GM21367 (cell line): ENCODE measurements around the gene DHRS4.

Source experiments
- ATAC-seq: cut with Tn5 transposase; IDR thresholded peaks from one replicate; pipeline ENCODE4 v1.9.1; 2021; ENCODE audit not compliant: unreplicated experiment

The DHRS4 gene

DNA sequence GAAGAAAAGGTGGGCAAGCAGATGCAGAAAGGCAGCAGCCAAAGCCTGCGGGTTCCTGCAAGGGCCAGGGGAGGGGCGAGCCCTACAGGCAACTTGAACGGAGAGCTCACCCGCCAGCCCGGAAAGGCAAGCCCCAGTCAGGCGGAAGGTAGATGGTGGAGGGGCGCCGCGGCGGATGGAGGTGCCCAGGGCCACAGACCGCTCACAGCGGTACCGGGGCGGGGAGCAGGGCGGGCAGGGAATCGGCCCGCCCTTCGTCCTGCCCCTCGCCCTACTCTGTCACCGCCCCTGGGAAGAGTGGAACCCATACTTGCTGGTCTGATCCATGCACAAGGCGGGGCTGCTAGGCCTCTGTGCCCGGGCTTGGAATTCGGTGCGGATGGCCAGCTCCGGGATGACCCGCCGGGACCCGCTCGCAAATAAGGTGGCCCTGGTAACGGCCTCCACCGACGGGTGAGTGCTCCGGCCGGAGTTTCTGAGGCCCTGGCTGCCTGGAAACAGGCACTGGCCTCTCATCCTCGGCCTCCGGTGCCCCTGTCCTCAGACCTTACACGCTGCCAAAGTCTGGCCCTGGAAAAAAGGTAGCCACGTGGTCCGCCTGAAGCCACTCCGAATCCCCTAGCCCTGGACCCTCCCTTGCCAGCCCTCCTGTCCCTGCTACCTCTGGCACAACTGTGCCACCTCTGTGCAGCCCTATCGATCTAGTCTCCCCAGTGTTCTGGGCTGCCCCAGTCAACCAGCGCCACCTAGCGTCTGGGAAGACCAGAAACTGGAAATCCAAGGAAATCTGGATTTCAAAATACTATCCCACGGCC, at the start of gene DHRS4:
TSS of gene DHRS4 (plus strand) at position 307 of the 815 bp plus-strand sequence. CDS start at position 326, 19 bp downstream.
- ATAC-seq = peak; percentile 85

DNA sequence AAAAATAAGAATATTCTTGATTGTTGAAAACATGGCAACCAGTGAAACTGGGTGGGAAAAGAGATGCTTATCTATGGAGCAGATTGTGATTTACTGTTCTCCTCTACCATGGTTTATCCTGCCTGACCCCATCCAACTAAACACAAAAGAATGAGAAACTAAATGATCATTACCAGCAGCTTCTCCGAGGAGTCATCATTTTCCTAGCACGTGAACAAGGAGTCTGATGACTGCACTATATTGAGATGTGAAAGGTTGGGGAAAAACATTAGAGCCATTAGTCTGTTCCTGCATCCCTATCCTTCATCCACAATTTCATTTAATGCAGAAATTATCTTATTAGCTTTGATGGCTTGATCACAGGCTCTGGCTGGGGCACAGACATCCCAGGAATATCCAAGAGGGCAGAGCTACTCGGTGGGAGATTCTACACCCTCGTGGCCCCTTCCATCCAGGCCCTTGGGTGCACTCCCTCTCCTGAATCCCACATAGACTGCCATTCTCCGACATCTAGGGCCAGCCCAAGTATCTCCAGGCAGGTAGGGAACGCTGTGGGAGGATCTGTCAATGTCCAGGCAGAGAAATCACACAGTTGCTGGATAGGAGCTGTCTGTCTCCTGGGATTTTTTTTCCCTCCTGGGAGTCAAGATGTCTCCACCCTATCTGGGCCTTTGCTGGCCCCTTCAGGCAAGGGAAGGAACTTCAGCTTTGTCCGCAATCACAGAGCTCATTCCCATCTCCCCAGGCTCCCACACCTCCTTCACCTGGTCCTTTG, 43.3 kb upstream of the DHRS4 start:
- ATAC-seq = no peak

DNA sequence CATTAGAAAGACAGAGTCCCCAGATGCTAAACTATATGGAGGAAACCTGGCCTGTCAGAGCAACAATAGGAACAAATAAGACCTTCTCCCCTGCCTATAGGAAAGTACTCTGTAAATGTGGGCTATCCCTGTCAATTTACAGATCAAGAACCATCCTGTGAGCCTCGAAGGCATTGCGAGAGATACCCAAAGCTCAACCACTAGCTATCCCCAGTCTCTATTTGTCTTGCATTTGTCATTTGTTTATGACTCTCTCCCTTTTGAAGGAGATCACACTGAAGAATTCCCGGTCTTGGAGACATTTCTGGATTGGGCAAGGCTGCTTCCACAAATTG, 42.7 kb upstream of the DHRS4 start:
- ATAC-seq = no peak

DNA sequence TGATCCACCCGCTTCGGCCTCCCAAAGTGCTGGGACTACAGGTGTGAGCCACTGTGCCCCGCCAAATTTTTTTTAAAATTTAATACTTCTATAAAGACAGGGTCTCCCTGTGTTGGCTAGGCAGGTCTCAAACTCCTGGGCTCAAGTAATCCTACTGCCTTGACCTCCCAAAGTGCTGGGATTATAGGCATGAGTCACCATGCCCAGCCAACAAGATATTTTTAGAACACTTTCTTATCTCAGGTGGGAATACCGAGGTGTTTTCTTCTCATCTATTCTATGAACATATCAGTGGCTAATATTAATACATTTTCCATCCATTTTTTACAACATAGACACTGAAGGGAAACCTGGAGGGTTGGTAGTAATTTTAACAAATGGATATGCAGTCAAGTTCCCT, 38.0 kb upstream of the DHRS4 start:
- no peak for ATAC-seq

DNA sequence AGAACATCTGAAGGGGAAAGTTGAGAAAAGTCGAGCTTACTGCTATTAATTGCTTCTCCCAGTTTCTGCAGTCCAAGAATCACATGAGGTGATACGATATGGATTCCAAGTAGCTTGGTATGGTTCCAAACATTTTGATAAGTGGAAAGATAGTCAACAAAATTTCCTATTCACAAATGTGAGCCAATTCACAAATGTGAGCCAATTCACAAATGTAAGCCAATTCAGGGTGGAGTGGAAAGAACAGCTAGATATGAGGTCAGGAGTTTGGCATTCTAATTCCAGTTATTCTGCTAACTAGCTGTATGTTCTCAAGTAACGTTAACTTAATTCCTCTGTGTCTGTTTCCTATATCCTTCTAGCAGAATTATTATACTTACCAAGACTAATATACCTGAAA, 37.6 kb upstream of the DHRS4 start:
- ATAC-seq = no peak

GRCh38 chr14:23916446-23916845, 37.1 kb upstream of the DHRS4 start:
- ATAC-seq = no peak

GRCh38 chr14:23922545-23922944, 31.0 kb upstream of the DHRS4 start:
- ATAC-seq = no peak

- no peak for ATAC-seq
Observed at GRCh38 chr14:23925523-23926075, 28.0 kb upstream of the DHRS4 start.

DNA sequence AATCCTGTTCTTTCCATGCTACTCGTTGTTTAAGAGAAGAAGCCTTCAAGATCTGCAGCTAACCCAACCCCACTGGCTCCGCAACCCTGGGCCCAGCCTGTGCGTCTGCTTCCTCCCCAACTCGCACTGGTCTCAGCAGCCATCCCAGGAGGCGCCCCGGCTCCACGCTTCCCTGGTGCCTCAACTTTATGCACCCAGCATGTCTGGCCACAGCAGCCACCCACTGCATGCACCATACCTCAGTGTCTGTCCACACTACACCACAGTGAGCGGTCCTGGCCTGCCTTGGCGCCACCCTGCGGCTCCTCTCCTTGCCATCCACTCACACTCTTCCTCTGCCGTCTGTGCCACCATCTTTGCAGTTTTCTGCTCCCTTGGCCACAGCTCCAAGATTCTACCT, 27.0 kb upstream of the DHRS4 start:
- no peak for ATAC-seq

DNA sequence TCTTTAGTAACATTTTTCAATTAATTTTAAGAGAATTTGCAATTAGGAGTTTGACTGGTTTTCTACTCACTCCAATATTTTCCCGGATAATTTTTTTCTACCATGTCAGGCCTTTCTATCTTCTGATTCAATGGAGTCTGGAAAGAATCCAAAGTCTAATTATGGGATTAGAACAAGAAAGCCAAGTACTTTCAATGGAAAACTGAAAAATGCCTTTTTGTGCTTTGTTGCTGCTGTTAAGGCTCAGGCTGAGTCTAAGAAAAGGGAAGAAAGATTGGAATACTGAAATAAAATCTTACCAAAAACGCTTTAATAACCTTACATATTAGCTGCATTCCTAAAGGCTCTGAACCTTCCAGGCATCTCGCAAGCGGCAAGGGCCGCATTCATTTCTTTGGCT, 24.4 kb upstream of the DHRS4 start:
- ATAC-seq = no peak

- ATAC-seq = no peak
Observed at GRCh38 chr14:23929822-23930294, 23.7 kb upstream of the DHRS4 start.

DNA sequence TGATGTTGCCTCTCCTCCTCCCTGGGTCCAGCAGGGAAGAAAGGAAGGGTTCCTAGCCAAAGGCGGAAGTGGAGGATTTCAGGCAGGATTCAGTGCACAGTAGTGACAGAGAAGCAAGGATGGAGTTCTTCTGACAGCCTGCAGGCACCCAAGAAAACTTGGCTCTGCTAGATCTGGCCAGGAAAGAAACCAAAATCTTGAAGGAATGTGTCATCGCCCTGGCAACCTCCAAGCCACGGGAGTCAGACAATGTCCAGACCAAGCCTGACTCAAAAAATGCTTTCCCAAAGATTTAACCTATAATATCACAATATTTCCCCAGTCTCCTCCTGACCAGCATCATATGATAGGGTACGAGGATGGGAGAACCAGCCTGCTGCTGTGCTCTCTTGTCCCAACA, 22.8 kb upstream of the DHRS4 start:
- no peak for ATAC-seq

GRCh38 chr14:23931721-23932289, 21.8 kb upstream of the DHRS4 start:
- no peak for ATAC-seq

DNA sequence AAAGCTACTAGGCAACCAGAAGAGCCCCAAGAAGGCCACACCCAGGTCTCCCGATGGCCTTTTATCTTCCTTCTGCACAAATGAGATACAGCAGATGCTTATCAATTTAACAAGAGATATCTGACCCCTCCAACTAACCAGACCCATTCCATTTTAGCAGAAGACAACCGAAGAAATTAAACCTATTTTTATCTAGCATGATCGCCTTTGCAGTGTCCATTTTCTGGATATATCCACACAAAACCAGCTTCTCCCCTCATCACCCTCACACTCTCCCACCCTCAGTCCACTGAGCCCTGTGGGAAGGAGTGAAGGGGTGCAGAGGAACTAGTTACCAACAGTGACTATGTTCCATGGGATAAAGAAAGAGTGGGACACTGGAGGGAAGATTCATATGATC, 20.9 kb upstream of the DHRS4 start:
- no peak for ATAC-seq

- no peak for ATAC-seq
Observed at GRCh38 chr14:23933108-23933741, 20.3 kb upstream of the DHRS4 start.

DNA sequence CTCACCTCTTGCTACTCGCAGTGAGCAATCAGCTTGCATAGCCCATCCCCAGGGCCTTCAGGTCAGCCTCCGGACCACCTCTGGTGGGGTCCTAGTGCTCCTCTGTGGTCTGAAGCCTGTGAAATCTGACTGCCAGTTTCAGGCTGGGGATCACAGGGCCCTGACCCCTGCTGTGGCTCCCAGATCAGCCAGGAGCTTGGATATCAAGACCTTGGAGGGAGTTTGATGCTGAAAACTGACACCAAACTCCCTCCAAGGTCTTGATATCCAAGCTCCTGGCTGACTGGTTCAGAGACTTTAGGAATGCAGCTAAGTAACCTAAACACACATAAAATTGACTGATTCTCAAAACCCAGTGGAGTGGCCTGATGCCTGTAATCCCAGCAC, 19.8 kb upstream of the DHRS4 start:
- ATAC-seq = no peak

DNA sequence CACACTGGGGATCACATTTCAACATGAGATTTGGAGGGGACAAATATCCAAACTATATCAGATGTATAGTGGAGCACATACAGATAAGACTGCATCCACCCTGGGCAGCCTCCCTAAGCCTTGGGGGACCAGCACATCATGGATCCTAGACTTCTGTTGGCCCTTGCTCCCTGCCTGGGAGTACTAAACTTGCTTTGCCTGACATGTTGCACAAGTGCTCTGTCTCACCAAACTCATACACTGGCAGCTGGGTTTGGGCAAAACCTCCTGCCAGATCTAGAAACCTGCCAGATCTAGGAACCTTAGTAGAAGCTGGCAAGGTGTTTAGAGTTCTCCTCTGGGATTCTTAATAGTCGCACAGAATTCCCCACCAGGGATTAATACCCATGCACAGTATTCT, 18.4 kb upstream of the DHRS4 start:
- no peak for ATAC-seq

GRCh38 chr14:23936084-23936829, 17.3 kb upstream of the DHRS4 start:
- ATAC-seq = no peak

DNA sequence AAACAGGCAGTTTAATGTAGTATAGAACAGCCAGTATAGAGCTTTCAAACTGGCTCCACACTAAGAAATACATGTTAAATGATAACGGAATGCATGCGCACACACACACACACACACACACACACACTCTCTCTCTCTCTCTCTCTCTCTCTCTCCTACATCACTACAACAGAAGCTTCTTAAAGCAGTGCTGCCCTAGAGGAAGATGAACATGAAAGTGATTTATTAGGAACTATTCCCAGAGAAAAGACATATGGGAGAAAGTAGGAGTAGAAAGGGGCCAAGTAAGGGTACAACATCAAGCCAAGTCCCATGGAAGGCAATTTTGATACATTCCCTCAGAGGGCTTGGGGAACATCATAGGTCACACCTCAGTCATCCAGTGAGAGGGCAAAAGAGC, 16.4 kb upstream of the DHRS4 start:
- no peak for ATAC-seq

GRCh38 chr14:23938823-23939222, 14.7 kb upstream of the DHRS4 start:
- ATAC-seq = no peak
